SKM-1 treated with dmso at 0.1 percent for 144 hours (cell line): ENCODE data around the gene SLC6A12.
"Not testable (repeated sequence)": the region's sequence is repeated elsewhere in the genome, so short reads cannot be mapped to it uniquely, and the experiment has no call there.

Experiments used
- DNase-seq: peaks from one replicate; lab custom pipeline; 2025; ENCODE audit not compliant: unreplicated experiment; lab: John Stamatoyannopoulos, UW

SLC6A12 gene

DNA sequence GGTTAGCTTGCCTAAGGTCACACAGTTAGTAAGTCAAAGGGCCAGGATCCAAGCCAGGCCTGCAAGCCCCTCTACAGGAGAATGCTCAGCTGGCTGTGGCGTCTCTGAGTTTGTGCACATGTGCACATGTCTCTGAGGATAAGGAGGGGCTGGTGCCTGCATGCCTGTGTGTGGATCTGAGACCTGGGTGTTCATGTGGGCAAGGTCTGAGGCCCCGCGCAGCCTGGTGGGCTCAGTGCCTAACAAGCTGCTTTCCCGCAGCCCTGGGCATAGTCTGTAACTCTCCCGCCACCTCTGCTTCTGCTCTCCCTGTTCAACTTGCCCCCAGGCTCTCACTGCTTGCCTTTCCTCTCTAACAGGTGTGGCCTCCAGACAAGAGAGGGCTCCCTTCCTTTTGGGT is 4.3 kb upstream of the SLC6A12 start:
- DNase-seq: no peak

- DNase-seq: not testable (repeated sequence)
Measured at GRCh38 chr12:217029-217428, 3.1 kb upstream of the SLC6A12 start.

DNA sequence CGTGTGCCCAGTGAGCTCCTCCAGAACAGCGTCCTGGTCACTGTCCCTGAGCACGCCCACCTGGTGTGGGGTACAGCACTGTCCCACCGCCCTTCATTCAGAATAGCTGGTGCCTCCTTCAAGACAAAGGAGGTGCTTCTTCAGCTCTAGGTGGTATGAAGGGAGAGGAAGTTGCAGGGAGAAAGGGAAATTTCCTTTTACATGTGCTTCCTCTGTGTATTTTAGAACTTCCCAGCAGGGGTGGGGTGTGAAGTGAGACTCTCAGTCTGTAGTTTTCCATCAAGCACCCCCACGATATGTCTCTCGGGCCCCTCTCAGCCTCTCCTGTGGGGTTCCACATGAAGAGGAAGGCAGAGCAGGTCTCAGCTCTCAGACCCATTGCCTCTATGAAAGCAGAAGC is 1.2 kb upstream of the SLC6A12 start:
- no peak for DNase-seq

- DNase-seq: no peak
Measured at GRCh38 chr12:213527-213932, 427 bp downstream of the SLC6A12 start.

DNA sequence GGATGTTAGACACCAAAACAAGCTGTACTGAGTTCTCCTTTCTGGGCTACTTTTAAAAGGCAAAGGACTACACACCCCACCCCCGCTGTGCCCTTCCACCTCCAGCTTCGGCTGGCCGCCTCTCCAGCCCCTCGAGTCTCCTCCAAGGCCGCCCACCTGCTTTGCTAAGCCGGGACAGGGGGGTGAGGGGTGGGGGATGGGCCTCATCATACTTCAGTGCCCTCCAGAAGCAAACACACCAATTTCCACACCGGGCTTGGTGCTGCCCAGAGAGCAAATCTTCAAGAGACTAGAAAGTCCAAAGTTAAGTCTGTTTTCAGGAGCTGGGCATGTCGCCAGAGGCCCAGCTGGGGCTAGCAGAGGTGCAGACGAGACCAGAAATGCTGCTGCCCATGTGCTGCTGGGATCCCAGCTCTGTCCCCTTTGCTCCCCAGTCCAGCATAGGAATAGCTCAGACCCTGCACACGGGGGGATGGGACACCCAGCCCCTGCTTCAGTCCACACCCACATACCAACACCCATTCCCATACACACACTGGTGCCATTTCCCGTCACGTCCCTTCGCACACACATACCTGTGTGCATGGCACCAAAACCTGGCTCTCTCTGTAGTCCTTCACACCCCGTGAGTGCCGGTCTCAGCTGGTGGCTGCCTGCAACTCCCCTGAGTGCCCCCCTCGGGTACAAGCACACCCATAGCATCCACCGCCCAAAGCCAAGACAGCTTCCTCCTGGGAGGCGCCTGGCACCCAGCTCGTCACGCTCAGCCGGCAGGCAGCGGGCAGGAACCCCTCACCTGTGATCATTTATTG is 1.0 kb downstream of the SLC6A12 start:
- DNase-seq: no peak

DNA sequence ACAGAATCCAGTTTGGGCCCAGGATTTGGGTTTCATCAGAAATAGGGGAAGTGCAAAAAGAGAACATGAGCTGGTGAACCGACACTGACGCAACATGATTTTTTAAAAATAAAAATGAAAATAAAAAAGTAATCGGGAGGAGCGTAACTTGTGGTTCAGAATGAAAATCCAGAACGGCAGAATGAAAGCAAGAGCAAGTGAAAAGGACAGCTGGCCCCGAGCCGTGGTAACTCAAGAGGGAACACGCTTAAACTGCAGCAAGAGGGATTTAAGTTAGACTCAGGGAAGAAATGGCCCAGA is 1.6 kb downstream of the SLC6A12 start:
- no peak for DNase-seq

DNA sequence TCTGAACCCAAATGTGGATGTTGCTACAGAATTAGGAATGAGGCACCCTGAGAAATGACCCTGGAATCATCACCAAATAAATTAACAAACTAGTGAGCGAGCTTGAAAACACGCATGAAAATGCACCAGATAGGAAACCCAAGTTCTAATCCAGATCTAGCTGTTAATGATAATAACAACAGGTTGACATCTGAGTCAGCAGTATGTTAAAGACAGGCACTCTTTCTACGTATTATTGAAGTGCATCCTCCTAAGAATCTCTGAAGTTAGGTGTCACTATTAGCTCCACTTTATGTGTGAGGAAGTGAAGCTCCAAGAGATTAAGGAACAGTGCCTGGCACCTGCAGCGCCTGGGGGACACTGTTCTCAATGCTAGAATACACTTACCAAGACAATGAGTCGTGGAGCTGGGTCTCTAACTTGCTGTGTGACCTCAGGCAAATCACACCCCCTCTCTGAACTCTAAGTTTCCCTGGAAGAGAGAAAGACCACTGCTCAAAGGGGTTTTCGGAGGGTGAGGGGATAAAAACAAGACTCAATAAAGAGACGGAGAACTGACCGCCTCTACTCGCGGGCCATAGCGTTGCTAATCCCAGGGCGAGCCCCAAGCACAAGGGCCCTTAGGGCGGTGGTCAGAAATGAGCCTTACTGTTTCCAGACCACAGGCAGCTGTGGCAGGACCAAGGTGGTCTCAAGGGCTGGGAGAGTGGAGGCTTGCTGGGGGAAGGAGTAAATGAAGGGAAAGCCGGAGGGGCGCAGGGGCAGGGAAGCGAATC is 2.1 kb downstream of the SLC6A12 start:
- DNase-seq: no peak

GRCh38 chr12:211142-211465 is 2.9 kb downstream of the SLC6A12 start:
- no peak for DNase-seq

DNA sequence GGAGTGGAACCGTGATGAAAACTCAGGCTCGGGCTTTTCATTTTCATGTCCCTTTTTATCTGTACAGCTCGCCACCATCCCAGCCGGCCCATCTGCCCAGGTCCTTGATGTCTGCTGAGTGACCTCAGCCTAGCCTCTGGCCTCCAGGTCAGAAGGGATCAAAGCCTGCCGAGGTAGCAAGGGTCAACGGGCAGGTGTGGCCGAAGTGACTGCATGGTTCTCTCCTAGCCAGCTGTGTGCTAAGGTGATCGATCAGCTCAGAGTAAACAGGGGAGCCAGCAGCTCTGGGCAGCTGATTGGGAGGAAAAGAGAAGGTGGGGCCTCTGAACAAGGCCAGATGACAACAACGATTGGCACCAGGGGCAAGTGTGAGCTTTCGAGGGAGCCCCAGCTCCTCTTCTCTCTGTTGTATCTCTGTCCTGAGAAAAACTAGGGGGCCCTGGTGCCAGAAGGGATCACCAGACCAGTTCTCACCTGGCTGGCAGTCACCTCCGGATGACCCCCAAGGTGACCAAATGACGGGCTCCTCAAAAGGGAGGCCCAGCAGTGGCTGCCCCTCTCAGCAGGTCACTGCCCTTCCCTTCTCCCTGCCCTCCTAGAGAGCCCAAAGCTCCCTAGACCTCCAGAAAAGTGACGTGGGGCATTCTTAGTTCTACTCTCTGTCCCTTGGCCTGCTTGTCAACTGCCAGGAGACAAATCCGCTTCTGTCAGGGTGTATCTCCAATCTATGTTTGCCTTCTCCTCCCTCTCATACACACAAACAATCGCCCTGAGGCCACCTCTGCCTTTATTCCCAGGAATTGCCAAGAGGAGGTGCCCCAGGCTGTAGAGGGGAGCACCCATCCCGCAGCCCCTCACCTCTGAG is 3.4 kb downstream of the SLC6A12 start:
- DNase-seq: no peak

DNA sequence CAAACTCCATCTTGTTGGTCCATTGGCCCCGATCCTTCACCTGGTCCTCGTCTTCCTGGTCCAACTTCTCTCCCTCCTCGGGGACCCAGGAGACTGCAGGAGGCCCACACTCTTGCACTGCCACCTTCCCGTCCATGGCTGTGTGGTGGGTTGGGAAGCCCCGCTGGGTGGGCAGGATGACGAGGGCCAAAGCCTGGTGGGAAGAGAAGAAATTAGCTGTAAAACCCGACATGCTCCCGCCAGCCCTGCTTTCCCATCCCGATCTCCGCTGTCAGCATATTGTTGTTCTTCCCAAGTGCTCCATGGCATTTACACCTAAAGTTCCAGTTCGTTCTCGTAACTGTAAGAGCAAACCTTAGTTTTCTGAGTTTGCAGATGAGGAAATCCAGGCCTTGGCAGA is 4.1 kb downstream of the SLC6A12 start:
- DNase-seq: no peak

GRCh38 chr12:209246-209645 is 4.7 kb downstream of the SLC6A12 start:
- no peak for DNase-seq

- no peak for DNase-seq
Measured at GRCh38 chr12:208813-209212, 5.1 kb downstream of the SLC6A12 start.

DNA sequence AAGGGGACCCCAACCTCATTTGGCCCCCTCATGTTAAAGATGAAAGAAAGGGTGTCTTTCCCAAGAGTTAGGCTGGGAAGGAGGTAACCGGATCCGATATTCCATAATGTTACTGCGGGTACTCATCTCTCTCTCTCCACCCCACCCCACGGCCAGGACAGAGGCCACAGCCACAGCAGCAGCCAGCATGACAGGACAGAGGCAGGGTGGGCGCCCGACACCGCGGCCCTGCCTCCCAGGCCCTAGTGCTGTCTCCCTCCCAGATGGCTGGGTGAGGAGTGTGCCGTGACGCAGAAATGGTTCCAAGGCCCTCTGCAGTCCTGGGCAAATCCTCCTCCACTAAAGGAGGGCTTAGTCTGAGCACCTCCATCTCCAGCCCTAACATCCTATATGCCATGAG is 6.2 kb downstream of the SLC6A12 start:
- no peak for DNase-seq

- no peak for DNase-seq
Measured at GRCh38 chr12:206746-207440, 7.1 kb downstream of the SLC6A12 start.

- DNase-seq: no peak
Measured at GRCh38 chr12:205026-205425, 8.9 kb downstream of the SLC6A12 start.

DNA sequence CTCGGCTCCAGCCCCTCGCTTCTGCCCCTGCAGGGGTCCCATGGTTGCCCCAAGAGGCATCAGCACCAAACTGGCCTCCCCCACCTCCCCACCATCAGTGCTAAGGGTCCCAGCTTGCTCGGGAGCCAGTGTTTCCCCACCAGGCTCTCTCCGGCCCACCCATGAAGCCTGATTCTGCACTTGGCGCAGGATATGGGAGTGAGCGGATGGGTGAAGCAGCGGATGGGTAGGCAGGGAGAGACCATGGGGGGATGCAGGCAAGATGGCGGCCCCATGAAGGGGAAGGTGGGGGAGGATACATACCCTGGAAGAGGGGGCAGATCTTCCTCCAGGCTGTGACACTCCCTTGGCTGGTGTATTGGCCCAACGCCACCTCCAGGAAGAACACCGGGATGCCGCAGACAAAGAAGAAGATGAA is 9.7 kb downstream of the SLC6A12 start:
- no peak for DNase-seq

DNA sequence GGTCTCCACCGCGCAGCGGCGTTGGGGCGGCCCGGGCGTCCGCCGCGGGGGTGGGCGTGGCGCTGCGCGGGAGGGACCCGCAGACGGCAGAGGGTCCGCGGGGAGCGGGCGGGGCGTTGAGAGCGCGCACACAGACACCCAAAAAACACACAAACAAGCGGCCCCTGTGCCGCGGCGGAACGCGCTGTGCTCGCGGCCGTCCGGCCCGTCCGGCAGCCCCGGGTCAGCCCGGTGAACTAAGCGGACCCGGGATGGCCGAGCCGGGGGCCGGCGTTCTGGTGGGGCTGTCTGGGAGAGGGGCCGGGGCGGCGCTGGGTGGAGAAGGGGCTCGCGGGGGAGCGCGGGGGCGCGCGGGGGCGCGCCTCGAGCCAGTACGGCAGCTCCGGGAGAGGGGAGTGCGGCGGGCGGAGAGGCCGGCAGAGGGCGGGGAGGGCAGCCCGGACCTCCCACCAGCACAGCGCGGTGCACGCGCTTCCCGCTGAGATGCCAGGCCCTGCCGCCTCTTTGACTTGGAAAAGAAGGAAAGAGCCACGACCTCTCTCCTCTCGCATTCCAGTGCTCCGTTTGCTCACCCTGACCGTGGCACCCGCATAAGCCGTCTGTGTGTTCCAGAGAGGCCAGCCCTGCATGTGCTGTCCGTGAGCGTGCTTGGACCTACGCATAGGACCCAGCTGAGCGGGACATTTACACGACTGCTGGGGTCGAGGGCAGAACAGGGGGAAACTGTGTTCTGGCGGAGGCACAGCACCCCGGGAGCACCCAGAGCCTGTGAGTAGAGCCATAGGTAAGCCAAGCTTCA is 10.3 kb downstream of the SLC6A12 start:
- DNase-seq: no peak

DNA sequence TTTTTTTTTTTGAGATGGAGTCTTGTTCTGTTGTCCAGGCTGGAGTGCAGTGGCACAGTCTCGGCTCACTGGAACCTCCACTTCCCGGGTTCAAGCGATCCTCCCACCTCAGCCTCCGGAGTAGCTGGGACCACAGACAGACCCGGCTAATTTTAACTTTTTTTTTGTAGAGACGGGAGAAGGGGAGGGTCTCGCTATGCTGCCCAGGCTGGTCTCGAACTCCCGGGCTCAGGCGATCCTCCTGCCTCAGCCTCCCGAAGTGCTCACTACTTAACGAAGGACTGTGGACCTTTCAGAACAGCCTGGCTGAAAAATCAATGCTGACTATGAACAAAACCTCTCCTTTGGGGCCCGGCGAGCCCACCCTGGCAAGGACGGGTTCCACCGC is 10.9 kb downstream of the SLC6A12 start:
- DNase-seq: no peak

- no peak for DNase-seq
Measured at GRCh38 chr12:202081-202731, 11.8 kb downstream of the SLC6A12 start.

DNA sequence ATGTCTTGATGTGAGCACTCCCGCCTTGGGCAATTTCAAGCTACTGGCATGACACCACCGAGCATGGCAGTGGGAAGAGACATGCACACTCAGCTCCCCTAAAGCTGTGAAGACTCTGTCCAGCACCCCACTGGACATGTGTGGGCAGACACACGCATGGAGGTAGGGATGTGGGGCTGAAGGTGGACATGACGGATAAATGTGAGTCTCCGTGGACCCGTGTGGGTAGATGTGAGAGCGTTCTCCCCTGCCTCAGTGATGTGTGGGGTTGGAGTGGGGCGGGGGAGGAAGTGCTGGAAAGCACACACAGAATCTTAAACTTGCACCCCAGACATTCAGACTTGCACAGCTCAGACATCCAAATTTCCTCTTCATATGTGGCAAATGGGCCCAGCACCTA is 12.6 kb downstream of the SLC6A12 start:
- DNase-seq: no peak
